ENCODE data around the gene REXO2. TPM values are rescaled to one million over a fixed set of nuclear protein-coding genes. Genes with fewer than 3 reads are reported as not detected.
A peak's percentile ranks its signal among the peaks of the same experiment; 100 is the strongest.

REXO2 gene
- total RNA-seq, 1 experiment from 2014 or later, result 126 TPM

- H3K36me3 Mint-ChIP-seq (ENCODE audit: insufficient read depth, unreplicated experiment), result peaks cover 6% of the 10 kb centered on the region
- H3K4me3 Mint-ChIP-seq (ENCODE audit: unreplicated experiment), result no peak overlapping the region
- no peaks in the 10 kb centered on the region for H3K27me3 Mint-ChIP-seq (ENCODE audit: insufficient read depth, unreplicated experiment)
- no peak overlapping the region for H3K27ac Mint-ChIP-seq (ENCODE audit: low read depth, unreplicated experiment)
- H3K4me1 Mint-ChIP-seq (ENCODE audit: insufficient read depth, unreplicated experiment), result no peaks in the 10 kb centered on the region
- ChIA-PET POLR2A (no interaction called here), CTCF (no interaction called here)
- intact Hi-C loops (cut with micrococcal nuclease), result no loop called here
- DNase-seq (ENCODE audit: unreplicated experiment), result no peak
- H3K9me3 Mint-ChIP-seq (ENCODE audit: unreplicated experiment), result peaks cover 10% of the 10 kb centered on the region
- BruUV-seq (replicated peaks), result no TSS peak
- TF ChIP-seq CTCF (IDR thresholded peaks at IDR 0.05; ENCODE audit: unreplicated experiment), result no peak
These were observed 27.5 kb downstream of the REXO2 start for GRCh38 chr11:114466742-114467141.

GRCh38 chr11:114472661-114473060 lies 33.4 kb downstream of the REXO2 start:
- no TSS peak for BruUV-seq (replicated peaks)
- no peaks in the 10 kb centered on the region for H3K27me3 Mint-ChIP-seq (ENCODE audit: insufficient read depth, unreplicated experiment)
- POLR2A ChIA-PET, result no interaction called here
- H3K4me1 Mint-ChIP-seq (ENCODE audit: insufficient read depth, unreplicated experiment), result no peaks in the 10 kb centered on the region
- TF ChIP-seq CTCF (IDR thresholded peaks at IDR 0.05; ENCODE audit: unreplicated experiment), result no peak
- H3K27ac Mint-ChIP-seq (ENCODE audit: low read depth, unreplicated experiment), result no peak overlapping the region
- DNase-seq (ENCODE audit: unreplicated experiment), result no peak
- H3K36me3 Mint-ChIP-seq (ENCODE audit: insufficient read depth, unreplicated experiment), result peaks cover 4% of the 10 kb centered on the region
- no peak overlapping the region for H3K4me3 Mint-ChIP-seq (ENCODE audit: unreplicated experiment)
- no peaks in the 10 kb centered on the region for H3K9me3 Mint-ChIP-seq (ENCODE audit: unreplicated experiment)
- intact Hi-C loops (cut with micrococcal nuclease), result no loop called here
- CTCF ChIA-PET, result no interaction called here

GRCh38 chr11:114478001-114478410 lies 38.7 kb downstream of the REXO2 start:
- intact Hi-C loops (cut with micrococcal nuclease), result loop anchor here (2.0 kb wide), 1 partner anchor 137 kb away; no protein-coding TSS in a partner anchor
- H3K36me3 Mint-ChIP-seq (ENCODE audit: insufficient read depth, unreplicated experiment), result no peaks in the 10 kb centered on the region
- no peak for TF ChIP-seq CTCF (IDR thresholded peaks at IDR 0.05; ENCODE audit: unreplicated experiment)
- CTCF ChIA-PET, result no interaction called here
- H3K27ac Mint-ChIP-seq (ENCODE audit: low read depth, unreplicated experiment), result no peak overlapping the region
- POLR2A ChIA-PET, result no interaction called here
- DNase-seq (ENCODE audit: unreplicated experiment), result no peak
- H3K27me3 Mint-ChIP-seq (ENCODE audit: insufficient read depth, unreplicated experiment), result no peaks in the 10 kb centered on the region
- no peaks in the 10 kb centered on the region for H3K9me3 Mint-ChIP-seq (ENCODE audit: unreplicated experiment)
- BruUV-seq (replicated peaks), result no TSS peak
- H3K4me3 Mint-ChIP-seq (ENCODE audit: unreplicated experiment), result no peak overlapping the region
- peaks cover 12% of the 10 kb centered on the region for H3K4me1 Mint-ChIP-seq (ENCODE audit: insufficient read depth, unreplicated experiment)

- peak; percentile 75 for DNase-seq (ENCODE audit: unreplicated experiment)
- no TSS peak for BruUV-seq (replicated peaks)
- TF ChIP-seq CTCF (IDR thresholded peaks at IDR 0.05; ENCODE audit: unreplicated experiment), result no peak
- no peaks in the 10 kb centered on the region for H3K27me3 Mint-ChIP-seq (ENCODE audit: insufficient read depth, unreplicated experiment)
- intact Hi-C loops (cut with micrococcal nuclease), result loop anchor here (2.0 kb wide), 1 partner anchor 138 kb away; no protein-coding TSS in a partner anchor
- no peaks in the 10 kb centered on the region for H3K36me3 Mint-ChIP-seq (ENCODE audit: insufficient read depth, unreplicated experiment)
- CTCF ChIA-PET, result interaction anchor here (0.5 kb wide), 1 partner anchor 23 kb away, joined by 6 read pairs; no protein-coding TSS in a partner anchor
- no peaks in the 10 kb centered on the region for H3K9me3 Mint-ChIP-seq (ENCODE audit: unreplicated experiment)
- POLR2A ChIA-PET, result no interaction called here
- H3K4me1 Mint-ChIP-seq (ENCODE audit: insufficient read depth, unreplicated experiment), result peaks cover 12% of the 10 kb centered on the region
- H3K4me3 Mint-ChIP-seq (ENCODE audit: unreplicated experiment), result no peak overlapping the region
- no peak overlapping the region for H3K27ac Mint-ChIP-seq (ENCODE audit: low read depth, unreplicated experiment)
These were observed 39.5 kb downstream of the REXO2 start for GRCh38 chr11:114478768-114479167.

Data from MCF 10A (cell line).